ENCODE measurements around the gene SAA4.
"Not testable (repeated sequence)": the region's sequence is repeated elsewhere in the genome, so short reads cannot be mapped to it uniquely, and the experiment has no call there.

SAA4 gene, protein sequence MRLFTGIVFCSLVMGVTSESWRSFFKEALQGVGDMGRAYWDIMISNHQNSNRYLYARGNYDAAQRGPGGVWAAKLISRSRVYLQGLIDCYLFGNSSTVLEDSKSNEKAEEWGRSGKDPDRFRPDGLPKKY

GRCh38 chr11:18236664-18237356 lies at the start of gene SAA4:
TSS of gene SAA4 (minus strand) at chr11:18236802. CDS start at chr11:18235926, 876 bp downstream.
- no peak for DNase-seq

DNA sequence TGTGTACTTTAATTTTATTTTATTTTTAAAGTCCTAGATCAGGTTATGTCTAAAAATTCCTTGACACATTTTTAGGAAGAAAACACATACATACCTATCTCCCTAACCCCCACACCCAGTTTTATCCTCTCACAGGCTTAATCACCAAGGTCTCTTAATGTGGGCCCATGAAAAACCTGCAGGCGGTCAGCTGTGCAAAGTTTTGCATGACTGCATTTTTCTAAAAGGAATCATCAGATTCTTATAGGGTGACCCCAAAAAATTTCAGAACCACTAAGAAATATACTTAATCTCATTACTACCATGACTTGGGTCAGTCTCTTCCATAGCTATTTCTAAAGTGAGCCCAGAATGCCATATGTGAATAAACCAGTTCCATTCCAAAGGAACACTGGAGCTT lies 49.2 kb upstream of the SAA4 start:
- DNase-seq: no peak

GRCh38 chr11:18282626-18283025 lies 46.0 kb upstream of the SAA4 start:
- no peak for DNase-seq

DNA sequence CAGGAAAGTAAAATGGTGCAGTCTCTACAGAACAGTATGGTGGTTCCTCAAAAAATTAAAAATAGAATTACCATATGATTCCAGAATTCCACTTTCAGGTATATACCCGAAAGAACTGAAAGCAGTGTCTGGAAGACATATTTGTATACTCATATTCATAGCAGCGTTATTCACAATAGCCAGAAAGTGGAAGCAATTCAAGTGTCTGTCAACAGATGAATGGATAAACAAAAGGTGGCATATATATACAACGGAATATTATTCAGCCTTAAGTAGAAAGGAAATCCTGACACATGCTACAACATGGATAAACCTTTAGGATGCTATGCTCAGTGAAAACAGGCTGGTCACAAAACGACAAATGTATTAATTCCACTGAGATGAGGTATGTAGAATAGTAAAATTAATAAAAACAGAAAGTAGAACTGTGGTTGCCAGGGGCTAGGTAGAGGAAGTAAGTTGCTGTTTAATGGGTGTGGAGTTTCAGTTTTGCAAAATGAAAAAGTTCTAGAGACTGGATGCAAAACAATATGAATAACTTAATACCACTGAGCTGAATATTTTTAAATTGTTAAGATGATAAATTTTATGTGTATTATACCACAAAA lies 43.9 kb upstream of the SAA4 start:
- no peak for DNase-seq

GRCh38 chr11:18277565-18278271 lies 41.1 kb upstream of the SAA4 start:
- DNase-seq: no peak

GRCh38 chr11:18271206-18271605 lies 34.6 kb upstream of the SAA4 start:
- DNase-seq: no peak

DNA sequence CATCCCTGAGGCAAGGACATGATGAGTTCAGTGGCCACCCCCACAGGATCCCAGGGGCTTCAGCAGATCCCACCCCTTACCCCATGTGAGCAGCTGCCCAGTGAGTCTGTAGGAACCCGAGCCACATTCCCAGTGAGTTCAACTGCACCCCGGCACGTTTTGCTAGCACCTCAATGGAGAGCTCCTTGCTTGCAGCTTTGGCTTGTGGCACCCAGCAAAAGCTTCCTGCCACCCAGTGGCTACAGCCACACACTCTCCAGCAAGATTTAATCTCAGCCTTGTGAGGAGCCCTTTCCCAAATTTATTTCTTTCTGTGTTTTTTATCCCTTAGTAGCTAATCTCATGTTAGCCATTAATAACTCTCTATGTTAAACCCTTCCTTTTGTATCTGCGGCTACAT lies 33.5 kb upstream of the SAA4 start:
- no peak for DNase-seq

DNA sequence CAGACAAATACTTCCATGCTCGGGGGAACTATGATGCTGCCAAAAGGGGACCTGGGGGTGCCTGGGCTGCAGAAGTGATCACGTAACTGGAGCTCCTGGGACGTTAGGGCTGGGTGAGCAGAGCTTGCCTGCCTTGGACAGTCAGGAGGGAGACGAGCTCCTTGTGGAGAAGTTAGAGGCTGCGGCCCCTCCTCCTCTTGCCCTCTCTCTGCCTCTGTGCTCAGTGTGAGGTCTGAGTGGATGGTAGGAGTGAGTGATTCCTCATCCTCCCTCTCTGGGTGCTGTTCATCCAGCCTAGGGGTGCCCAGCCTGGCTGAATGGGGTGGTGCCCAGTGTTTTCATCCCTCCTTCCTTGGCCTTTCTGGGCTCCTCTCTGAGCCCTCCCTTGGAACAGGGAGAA lies 32.6 kb upstream of the SAA4 start:
- not testable (repeated sequence) for DNase-seq

DNA sequence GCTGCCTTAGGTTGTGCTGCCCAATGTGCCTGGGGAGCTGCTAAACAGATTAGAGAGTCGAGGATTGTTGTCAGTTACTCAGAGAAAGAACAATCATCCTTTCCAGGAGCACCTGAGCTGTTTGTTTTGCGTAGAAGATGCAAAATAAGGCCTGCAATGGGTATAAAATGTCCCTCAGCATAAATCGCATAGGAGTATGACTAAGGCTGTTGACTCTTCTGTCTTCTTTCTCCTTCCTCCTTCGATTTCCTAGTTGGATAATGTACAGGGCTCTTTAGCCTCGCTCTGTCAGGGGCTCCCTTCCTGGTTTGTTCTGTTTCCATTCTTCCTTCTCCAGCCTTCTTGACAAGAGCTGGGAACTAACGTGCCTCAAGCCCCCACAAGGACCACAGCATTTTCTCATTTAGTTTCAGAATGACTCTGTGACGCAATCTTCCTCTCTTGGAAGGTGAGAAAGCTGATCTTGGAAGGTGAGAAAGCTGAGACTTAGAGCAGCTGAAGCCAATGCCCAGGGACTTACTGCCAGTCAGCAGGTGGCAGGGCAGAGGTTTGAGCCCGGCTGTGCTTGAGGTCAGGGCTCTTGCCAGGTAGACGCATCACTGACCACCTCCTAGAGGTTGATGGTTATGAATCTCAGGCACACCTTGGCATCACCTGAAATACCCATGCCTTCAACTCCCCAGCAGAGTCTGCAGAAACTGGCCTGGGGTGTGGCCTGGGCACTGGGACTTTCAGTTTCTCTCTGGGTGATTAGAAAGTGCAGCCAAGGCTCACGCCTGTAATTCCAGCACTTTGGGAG lies 30.9 kb upstream of the SAA4 start:
- DNase-seq: not testable (repeated sequence)

DNA sequence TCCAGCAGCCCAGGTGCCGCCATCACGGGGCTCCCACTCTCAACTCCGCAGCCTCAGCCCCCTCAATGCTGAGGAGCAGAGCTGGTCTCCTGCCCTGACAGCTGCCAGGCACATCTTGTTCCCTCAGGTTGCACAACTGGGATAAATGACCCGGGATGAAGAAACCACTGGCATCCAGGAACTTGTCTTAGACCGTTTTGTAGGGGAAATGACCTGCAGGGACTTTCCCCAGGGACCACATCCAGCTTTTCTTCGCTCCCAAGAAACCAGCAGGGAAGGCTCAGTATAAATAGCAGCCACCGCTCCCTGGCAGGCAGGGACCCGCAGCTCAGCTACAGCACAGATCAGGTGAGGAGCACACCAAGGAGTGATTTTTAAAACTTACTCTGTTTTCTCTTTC lies 29.3 kb upstream of the SAA4 start, which contains the start of gene SAA1:
SAA1 (plus strand) TSS at position 316 of the 400 bp plus-strand sequence. CDS start 624 bp downstream, outside the sequence.
- DNase-seq: no peak

- DNase-seq: no peak
These were observed 28.3 kb upstream of the SAA4 start for GRCh38 chr11:18264677-18265555.

- no peak for DNase-seq
These were observed 27.4 kb upstream of the SAA4 start for GRCh38 chr11:18264035-18264434.

GRCh38 chr11:18262681-18263350 lies 26.2 kb upstream of the SAA4 start:
- DNase-seq: not testable (repeated sequence)

GRCh38 chr11:18261721-18262120 lies 25.1 kb upstream of the SAA4 start:
- DNase-seq: no peak

DNA sequence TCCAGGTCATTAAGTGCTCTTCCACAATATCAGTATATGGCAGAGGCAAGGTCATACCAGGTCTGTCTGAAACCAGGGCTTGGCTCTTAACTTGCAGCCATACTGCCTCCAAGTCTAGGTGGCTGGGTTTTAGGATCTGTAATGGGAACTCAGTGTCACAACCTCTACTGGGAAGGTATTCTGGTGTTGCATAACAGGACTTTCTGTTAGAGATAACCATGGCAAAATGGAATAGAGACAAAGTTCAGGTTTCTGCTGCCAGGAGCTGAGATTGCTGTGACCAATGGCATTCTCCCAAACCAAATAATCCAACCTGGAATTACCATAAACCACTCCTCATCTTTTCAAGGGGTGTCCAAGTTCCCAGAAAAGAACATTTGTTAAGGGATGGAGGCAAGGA lies 22.7 kb upstream of the SAA4 start:
- DNase-seq: no peak

GRCh38 chr11:18254781-18255361 lies 18.3 kb upstream of the SAA4 start:
- no peak for DNase-seq

- DNase-seq: peak in 1 of 2 experiments; percentile 1
These were observed 17.3 kb upstream of the SAA4 start for GRCh38 chr11:18253778-18254338.

GRCh38 chr11:18253233-18253632 lies 16.6 kb upstream of the SAA4 start:
- no peak for DNase-seq

GRCh38 chr11:18248561-18248960 lies 12.0 kb upstream of the SAA4 start, which contains the start of gene SAA2:
TSS of gene SAA2 (minus strand) at chr11:18248668. CDS start at chr11:18248011, 657 bp downstream.
- DNase-seq: no peak

DNA sequence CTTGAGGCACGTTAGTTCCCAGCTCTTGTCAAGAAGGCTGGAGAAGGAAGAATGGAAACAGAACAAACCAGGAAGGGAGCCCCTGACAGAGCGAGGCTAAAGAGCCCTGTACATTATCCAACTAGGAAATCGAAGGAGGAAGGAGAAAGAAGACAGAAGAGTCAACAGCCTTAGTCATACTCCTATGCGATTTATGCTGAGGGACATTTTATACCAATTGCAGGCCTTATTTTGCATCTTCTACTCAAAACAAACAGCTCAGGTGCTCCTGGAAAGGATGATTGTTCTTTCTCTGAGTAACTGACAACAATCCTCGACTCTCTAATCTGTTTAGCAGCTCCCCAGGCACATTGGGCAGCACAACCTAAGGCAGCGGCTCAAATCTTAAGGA lies 10.6 kb upstream of the SAA4 start:
- DNase-seq: not testable (repeated sequence)

All from activated T-cell treated with anti-CD3 and anti-CD28 coated beads, Interleukin-2, amount 50 U/mL, for 48 hours (primary cell).